Bronchial epithelial cell (primary cell): ENCODE data around the gene POLR3F. TPM values are rescaled to one million over a fixed set of nuclear protein-coding genes. Genes with fewer than 3 reads are reported as not detected.

Experiments
- DNase-seq: peaks from one replicate; pipeline ENCODE4 v3.0.0-alpha.2; 2010; ENCODE audit warnings: low read depth
- FAIRE-seq: peaks from 2 replicates; lab custom pipeline; 2011; peaks lifted over from hg19 to GRCh38; lab: Jason Lieb, UNC
- H3K27me3 ChIP-seq: 2 replicates; pipeline ENCODE4 v1.5.1; 2011; ENCODE audit warnings: low read length; ENCODE audit not compliant: control insufficient read depth, insufficient read depth
- H3K36me3 ChIP-seq: 2 replicates; pipeline ENCODE4 v1.5.1; 2011; ENCODE audit warnings: low read length; ENCODE audit not compliant: control insufficient read depth, insufficient read depth
- H3K4me3 ChIP-seq: 2 replicates; pipeline ENCODE4 v1.5.1; 2011; ENCODE audit warnings: mild to moderate bottlenecking, low read depth, low read length, control low read depth
- CTCF ChIP-seq: IDR thresholded peaks from 2 replicates; pipeline ENCODE4 v1.5.1; 2011; ENCODE audit warnings: mild to moderate bottlenecking, moderate library complexity, low read length, control low read depth, inconsistent platforms; ENCODE audit not compliant: insufficient read depth, severe bottlenecking
- total RNA-seq: library from RNA; depleted of rRNA; stranded (reverse); fragments of >200 nt; gene quantifications from 2 replicates; pipeline ENCODE4 v1.2.1, GENCODE V29; 2014

POLR3F gene
- total RNA-seq, 1 donor from 2014 or later: 6.3 TPM

GRCh38 chr20:18466574-18466893 lies 656 bp upstream of the POLR3F start:
- no peaks in the 10 kb centered on the region for H3K36me3 ChIP-seq
- H3K27me3 ChIP-seq: no peaks in the 10 kb centered on the region
- TF ChIP-seq CTCF: no peak
- DNase-seq: no peak
- peak overlapping the region; percentile 71 for H3K4me3 ChIP-seq
- FAIRE-seq: no peak

GRCh38 chr20:18477218-18477617 lies 10.0 kb downstream of the POLR3F start:
- DNase-seq (no peak), FAIRE-seq (no peak)
- TF ChIP-seq CTCF: no peak
- peaks cover 3% of the 10 kb centered on the region for H3K36me3 ChIP-seq
- H3K4me3 ChIP-seq: no peak overlapping the region
- no peaks in the 10 kb centered on the region for H3K27me3 ChIP-seq

- FAIRE-seq (no peak), DNase-seq (no peak)
- Histone ChIP-seq H3K4me3 (no peak overlapping the region), H3K27me3 (no peaks in the 10 kb centered on the region), H3K36me3 (peaks cover 3% of the 10 kb centered on the region)
- no peak for TF ChIP-seq CTCF
Measured at GRCh38 chr20:18477821-18478220, 10.6 kb downstream of the POLR3F start.

- FAIRE-seq: no peak
- no peaks in the 10 kb centered on the region for H3K27me3 ChIP-seq
- H3K4me3 ChIP-seq: no peak overlapping the region
- DNase-seq: no peak
- peaks cover 2% of the 10 kb centered on the region for H3K36me3 ChIP-seq
- no peak for TF ChIP-seq CTCF
Measured at GRCh38 chr20:18481596-18481995, 14.4 kb downstream of the POLR3F start.

- Histone ChIP-seq H3K4me3 (no peak overlapping the region), H3K36me3 (no peaks in the 10 kb centered on the region), H3K27me3 (no peaks in the 10 kb centered on the region)
- FAIRE-seq (no peak), DNase-seq (no peak)
- TF ChIP-seq CTCF: no peak
Measured at GRCh38 chr20:18488301-18488700, 21.1 kb downstream of the POLR3F start.

- peak; percentile 12 for DNase-seq
- no peak for TF ChIP-seq CTCF
- Histone ChIP-seq H3K27me3 (no peaks in the 10 kb centered on the region), H3K36me3 (no peaks in the 10 kb centered on the region), H3K4me3 (peak overlapping the region; percentile 73)
- FAIRE-seq: no peak
Measured at GRCh38 chr20:18496042-18496441, 28.9 kb downstream of the POLR3F start.
